Measurements from ENCODE around the gene MOB3A.

MOB3A gene

GRCh38 chr19:2049741-2050348, 46.3 kb downstream of the MOB3A start:
- Histone ChIP-seq H2AFZ (ENCODE audit: low read depth, low read length) (no peak overlapping the region), H2BK5ac (ENCODE audit: low read depth, low read length, poor library complexity, severe bottlenecking) (no peak overlapping the region), H3K36me3 (ENCODE audit: control insufficient read depth in 1 of 2, insufficient read depth in 2 of 2, low read depth in 1 of 2, low read length in 2 of 2) (peaks cover 28 to 46% of the 10 kb centered on the region in 2 experiments), H3K14ac (ENCODE audit: low read length in 2 of 2) (peak overlapping the region in 1 of 2 experiments; percentile 89), H2AK5ac (ENCODE audit: low read length, severe bottlenecking) (no peak overlapping the region), H3K79me1 (replicated peaks; ENCODE audit: low read length, poor library complexity, severe bottlenecking) (peaks cover 26% of the 10 kb centered on the region), H3K18ac (ENCODE audit: low read depth in 1 of 2, low read length in 2 of 2) (peak overlapping the region in 1 of 2 experiments; percentile 67), H3K4me3 (ENCODE audit: insufficient read depth in 1 of 2, low read depth in 1 of 2, low read length in 2 of 2) (peak overlapping the region; percentile 75 to 90), H3K27ac (ENCODE audit: low read length, poor library complexity, severe bottlenecking) (peak overlapping the region; percentile 54), H3K4me1 (ENCODE audit: control insufficient read depth, insufficient read depth, low read depth, low read length) (peaks cover 51% of the 10 kb centered on the region), H3K9ac (ENCODE audit: low read length) (peak overlapping the region; percentile 86), H3K4me2 (ENCODE audit: low read length, poor library complexity, severe bottlenecking) (peak overlapping the region; percentile 90), H3K27me3 (ENCODE audit: control insufficient read depth in 1 of 2, insufficient read depth in 1 of 2, low read length in 2 of 2) (no peaks in the 10 kb centered on the region), H2BK120ac (ENCODE audit: low read depth, low read length) (no peak overlapping the region), H3K23ac (ENCODE audit: low read length in 2 of 2) (no peak overlapping the region), H3K4ac (ENCODE audit: low read depth in 1 of 2, low read length in 2 of 2) (no peak overlapping the region), H3K9me3 (ENCODE audit: control insufficient read depth, low read length) (no peaks in the 10 kb centered on the region), H2BK15ac (ENCODE audit: low read depth, poor library complexity, severe bottlenecking) (no peak overlapping the region), H2BK12ac (ENCODE audit: low read length in 2 of 2) (no peak overlapping the region), H4K91ac (ENCODE audit: low read length) (peak overlapping the region; percentile 77), H4K8ac (ENCODE audit: low read length) (no peak overlapping the region)
- 2% methylated on average over 16 of the region's 16 CpGs for WGBS
- DNase-seq, result peak; percentile 73

- Histone ChIP-seq H2BK5ac (ENCODE audit: low read depth, low read length, poor library complexity, severe bottlenecking) (no peak overlapping the region), H4K8ac (ENCODE audit: low read length) (no peak overlapping the region), H2BK12ac (ENCODE audit: low read length in 2 of 2) (no peak overlapping the region), H2BK120ac (ENCODE audit: low read depth, low read length) (no peak overlapping the region), H3K27me3 (ENCODE audit: control insufficient read depth in 1 of 2, insufficient read depth in 1 of 2, low read length in 2 of 2) (no peaks in the 10 kb centered on the region), H3K14ac (ENCODE audit: low read length in 2 of 2) (peak overlapping the region in 1 of 2 experiments; percentile 49), H3K9me3 (ENCODE audit: control insufficient read depth, low read length) (no peaks in the 10 kb centered on the region), H3K23ac (ENCODE audit: low read length in 2 of 2) (peak overlapping the region in 1 of 2 experiments; percentile 40), H4K91ac (ENCODE audit: low read length) (peak overlapping the region; percentile 77), H3K4me3 (ENCODE audit: insufficient read depth in 1 of 2, low read depth in 1 of 2, low read length in 2 of 2) (peak overlapping the region; percentile 75 to 90), H3K4me2 (ENCODE audit: low read length, poor library complexity, severe bottlenecking) (peak overlapping the region; percentile 90), H3K18ac (ENCODE audit: low read depth in 1 of 2, low read length in 2 of 2) (peak overlapping the region in 1 of 2 experiments; percentile 61), H3K79me1 (replicated peaks; ENCODE audit: low read length, poor library complexity, severe bottlenecking) (peaks cover 31% of the 10 kb centered on the region), H3K36me3 (ENCODE audit: control insufficient read depth in 1 of 2, insufficient read depth in 2 of 2, low read depth in 1 of 2, low read length in 2 of 2) (peaks cover 35 to 53% of the 10 kb centered on the region in 2 experiments), H2AK5ac (ENCODE audit: low read length, severe bottlenecking) (no peak overlapping the region), H3K9ac (ENCODE audit: low read length) (peak overlapping the region; percentile 86), H2AFZ (ENCODE audit: low read depth, low read length) (no peak overlapping the region), H3K4ac (ENCODE audit: low read depth in 1 of 2, low read length in 2 of 2) (no peak overlapping the region), H3K27ac (ENCODE audit: low read length, poor library complexity, severe bottlenecking) (peak overlapping the region; percentile 54), H3K4me1 (ENCODE audit: control insufficient read depth, insufficient read depth, low read depth, low read length) (peaks cover 58% of the 10 kb centered on the region), H2BK15ac (ENCODE audit: low read depth, poor library complexity, severe bottlenecking) (no peak overlapping the region)
- WGBS, result 84% methylated on average over 23 of the region's 27 CpGs
- peak; percentile 45 for DNase-seq
Measured at GRCh38 chr19:2048959-2049740, 47.0 kb downstream of the MOB3A start.

GRCh38 chr19:2048104-2048958, 47.8 kb downstream of the MOB3A start:
- Histone ChIP-seq H2BK120ac (ENCODE audit: low read depth, low read length) (no peak overlapping the region), H3K4me1 (ENCODE audit: control insufficient read depth, insufficient read depth, low read depth, low read length) (peaks cover 61% of the 10 kb centered on the region), H4K91ac (ENCODE audit: low read length) (no peak overlapping the region), H4K8ac (ENCODE audit: low read length) (no peak overlapping the region), H2AK5ac (ENCODE audit: low read length, severe bottlenecking) (peak overlapping the region; percentile 43), H3K4ac (ENCODE audit: low read depth in 1 of 2, low read length in 2 of 2) (peak overlapping the region in 1 of 2 experiments; percentile 10), H3K79me1 (replicated peaks; ENCODE audit: low read length, poor library complexity, severe bottlenecking) (peaks cover 33% of the 10 kb centered on the region), H3K4me3 (ENCODE audit: insufficient read depth in 1 of 2, low read depth in 1 of 2, low read length in 2 of 2) (peak overlapping the region in 1 of 2 experiments; percentile 90), H3K36me3 (ENCODE audit: control insufficient read depth in 1 of 2, insufficient read depth in 2 of 2, low read depth in 1 of 2, low read length in 2 of 2) (peaks cover 41 to 59% of the 10 kb centered on the region in 2 experiments), H3K4me2 (ENCODE audit: low read length, poor library complexity, severe bottlenecking) (peak overlapping the region; percentile 30), H3K18ac (ENCODE audit: low read depth in 1 of 2, low read length in 2 of 2) (no peak overlapping the region), H3K27ac (ENCODE audit: low read length, poor library complexity, severe bottlenecking) (no peak overlapping the region), H3K9me3 (ENCODE audit: control insufficient read depth, low read length) (no peaks in the 10 kb centered on the region), H3K27me3 (ENCODE audit: control insufficient read depth in 1 of 2, insufficient read depth in 1 of 2, low read length in 2 of 2) (no peaks in the 10 kb centered on the region), H3K14ac (ENCODE audit: low read length in 2 of 2) (no peak overlapping the region), H2AFZ (ENCODE audit: low read depth, low read length) (no peak overlapping the region), H2BK15ac (ENCODE audit: low read depth, poor library complexity, severe bottlenecking) (peak overlapping the region; percentile 21), H2BK12ac (ENCODE audit: low read length in 2 of 2) (no peak overlapping the region), H3K23ac (ENCODE audit: low read length in 2 of 2) (no peak overlapping the region), H2BK5ac (ENCODE audit: low read depth, low read length, poor library complexity, severe bottlenecking) (no peak overlapping the region), H3K9ac (ENCODE audit: low read length) (peak overlapping the region; percentile 86)
- no peak for DNase-seq
- WGBS, result 93% methylated on average over 15 of the region's 17 CpGs

Measured in mesenchymal stem cell (in vitro differentiated cells and primary cell).